ENCODE results near the gene PAPPA2.
"Not testable (repeated sequence)": the region's sequence is repeated elsewhere in the genome, so short reads cannot be mapped to it uniquely, and the experiment has no call there.

The PAPPA2 gene

GRCh38 chr1:176551146-176551545 is 88.2 kb downstream of the PAPPA2 start:
- DNase-seq (ENCODE audit: low read depth) = no peak

GRCh38 chr1:176552217-176552991 is 89.4 kb downstream of the PAPPA2 start:
- no peak for DNase-seq (ENCODE audit: low read depth)

GRCh38 chr1:176552999-176553398 is 90.0 kb downstream of the PAPPA2 start:
- no peak for DNase-seq (ENCODE audit: low read depth)

GRCh38 chr1:176556288-176556687 is 93.3 kb downstream of the PAPPA2 start:
- DNase-seq (ENCODE audit: low read depth) = no peak

- no peak for DNase-seq (ENCODE audit: low read depth)
Observed at GRCh38 chr1:176557543-176558258, 94.7 kb downstream of the PAPPA2 start.

- DNase-seq (ENCODE audit: low read depth) = no peak
Observed at GRCh38 chr1:176558561-176558960, 95.6 kb downstream of the PAPPA2 start.

- no peak for DNase-seq (ENCODE audit: low read depth)
Observed at GRCh38 chr1:176559474-176559873, 96.5 kb downstream of the PAPPA2 start.

- no peak for DNase-seq (ENCODE audit: low read depth)
Observed at GRCh38 chr1:176559878-176560277, 96.9 kb downstream of the PAPPA2 start.

- DNase-seq (ENCODE audit: low read depth) = no peak
Observed at GRCh38 chr1:176560681-176561080, 97.7 kb downstream of the PAPPA2 start.

GRCh38 chr1:176561761-176562160 is 98.8 kb downstream of the PAPPA2 start:
- not testable (repeated sequence) for DNase-seq (ENCODE audit: low read depth)

- no peak for DNase-seq (ENCODE audit: low read depth)
Observed at GRCh38 chr1:176566004-176566975, 103.3 kb downstream of the PAPPA2 start.

GRCh38 chr1:176567190-176567794 is 104.3 kb downstream of the PAPPA2 start:
- DNase-seq (ENCODE audit: low read depth) = no peak

- DNase-seq (ENCODE audit: low read depth) = no peak
Observed at GRCh38 chr1:176568185-176568584, 105.2 kb downstream of the PAPPA2 start.

GRCh38 chr1:176574756-176575155 is 111.8 kb downstream of the PAPPA2 start:
- no peak for DNase-seq (ENCODE audit: low read depth)

GRCh38 chr1:176575991-176576390 is 113.0 kb downstream of the PAPPA2 start:
- no peak for DNase-seq (ENCODE audit: low read depth)

GRCh38 chr1:176576670-176577069 is 113.7 kb downstream of the PAPPA2 start:
- DNase-seq (ENCODE audit: low read depth) = no peak

- DNase-seq (ENCODE audit: low read depth) = no peak
Observed at GRCh38 chr1:176577646-176578197, 114.7 kb downstream of the PAPPA2 start.

GRCh38 chr1:176579087-176579486 is 116.1 kb downstream of the PAPPA2 start:
- no peak for DNase-seq (ENCODE audit: low read depth)

- DNase-seq (ENCODE audit: low read depth) = no peak
Observed at GRCh38 chr1:176595217-176595616, 132.2 kb downstream of the PAPPA2 start.

- no peak for DNase-seq (ENCODE audit: low read depth)
Observed at GRCh38 chr1:176601348-176601747, 138.4 kb downstream of the PAPPA2 start.

GRCh38 chr1:176602388-176603004 is 139.5 kb downstream of the PAPPA2 start:
- no peak for DNase-seq (ENCODE audit: low read depth)

All from HS-27A (cell line).